SKM-1 (cell line): ENCODE measurements around the gene RERE.

Source experiments
- DNase-seq: peaks from one replicate; lab custom pipeline; 2025; ENCODE audit not compliant: unreplicated experiment; lab: John Stamatoyannopoulos, UW

RERE gene

GRCh38 chr1:8358897-8359616 is 458.4 kb downstream of the RERE start:
- no peak for DNase-seq

DNA sequence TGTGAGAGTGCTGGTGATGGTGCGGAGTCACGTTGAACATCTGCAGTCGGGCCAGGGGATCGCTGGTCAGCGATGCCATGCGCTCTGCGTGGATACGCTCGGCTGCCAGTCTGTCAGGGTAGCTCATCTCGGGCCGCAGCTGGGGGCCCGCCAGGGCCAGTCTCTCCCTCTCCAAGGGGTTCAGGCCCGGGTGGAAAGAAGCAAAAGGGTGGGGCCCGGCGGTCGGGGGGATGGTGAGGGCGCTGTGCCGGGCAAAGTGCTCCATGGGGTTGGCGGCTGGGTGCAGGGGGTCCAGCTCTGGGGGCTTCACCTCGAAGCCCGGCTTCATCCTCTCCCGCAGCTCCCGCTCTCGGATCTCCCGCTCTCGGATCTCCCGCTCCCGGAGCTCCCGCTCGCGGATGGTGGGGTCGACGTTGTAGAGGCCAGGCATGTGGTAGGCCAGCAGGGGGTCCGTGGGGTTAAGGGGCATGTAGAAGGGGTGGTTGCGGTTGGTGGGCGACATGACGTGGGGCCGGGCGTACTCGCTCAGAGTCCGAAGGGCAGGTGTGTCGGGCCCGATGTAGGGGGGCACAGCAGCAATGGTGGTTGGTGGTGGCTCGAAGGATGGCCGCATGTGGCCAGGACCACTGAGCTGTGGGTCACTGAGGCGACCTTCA is 459.1 kb downstream of the RERE start:
- DNase-seq = no peak

DNA sequence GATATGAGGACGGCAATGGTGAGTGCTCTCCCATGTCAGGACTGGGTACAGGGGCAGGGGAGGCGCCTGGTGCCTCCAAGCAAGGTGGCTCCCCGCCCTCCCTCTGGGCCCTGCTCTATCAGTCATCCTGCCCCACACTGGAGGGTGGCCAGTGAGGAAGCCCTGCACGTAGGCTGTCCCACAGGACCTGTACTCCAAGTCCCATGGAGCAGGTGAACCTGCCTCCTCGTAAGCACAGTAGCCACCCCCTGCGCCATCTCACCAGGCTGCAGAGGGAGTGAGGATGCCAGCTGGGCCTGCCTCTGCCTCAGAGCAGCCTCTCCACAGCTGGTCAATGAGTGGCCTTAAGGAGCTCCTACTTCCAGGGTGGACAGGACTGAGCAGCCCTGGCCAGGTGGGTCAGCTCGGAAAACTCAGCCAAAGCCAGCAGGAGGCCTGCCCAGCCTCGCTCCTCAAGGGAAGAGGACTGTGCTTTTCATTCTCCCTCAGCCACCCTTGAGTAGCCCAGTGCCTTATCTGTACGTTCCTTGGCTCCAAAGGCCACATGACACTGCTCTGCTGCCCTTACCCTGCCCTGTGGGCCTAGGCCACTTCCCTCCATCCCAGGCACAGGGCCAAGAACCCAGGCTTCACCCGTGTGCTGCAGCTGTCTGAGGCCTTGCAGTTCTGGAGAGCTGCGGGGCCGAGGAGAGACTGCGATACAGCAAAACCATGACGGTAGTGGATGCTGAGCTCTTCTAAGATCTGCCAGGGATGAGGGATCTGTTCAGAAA is 459.9 kb downstream of the RERE start:
- DNase-seq = no peak

DNA sequence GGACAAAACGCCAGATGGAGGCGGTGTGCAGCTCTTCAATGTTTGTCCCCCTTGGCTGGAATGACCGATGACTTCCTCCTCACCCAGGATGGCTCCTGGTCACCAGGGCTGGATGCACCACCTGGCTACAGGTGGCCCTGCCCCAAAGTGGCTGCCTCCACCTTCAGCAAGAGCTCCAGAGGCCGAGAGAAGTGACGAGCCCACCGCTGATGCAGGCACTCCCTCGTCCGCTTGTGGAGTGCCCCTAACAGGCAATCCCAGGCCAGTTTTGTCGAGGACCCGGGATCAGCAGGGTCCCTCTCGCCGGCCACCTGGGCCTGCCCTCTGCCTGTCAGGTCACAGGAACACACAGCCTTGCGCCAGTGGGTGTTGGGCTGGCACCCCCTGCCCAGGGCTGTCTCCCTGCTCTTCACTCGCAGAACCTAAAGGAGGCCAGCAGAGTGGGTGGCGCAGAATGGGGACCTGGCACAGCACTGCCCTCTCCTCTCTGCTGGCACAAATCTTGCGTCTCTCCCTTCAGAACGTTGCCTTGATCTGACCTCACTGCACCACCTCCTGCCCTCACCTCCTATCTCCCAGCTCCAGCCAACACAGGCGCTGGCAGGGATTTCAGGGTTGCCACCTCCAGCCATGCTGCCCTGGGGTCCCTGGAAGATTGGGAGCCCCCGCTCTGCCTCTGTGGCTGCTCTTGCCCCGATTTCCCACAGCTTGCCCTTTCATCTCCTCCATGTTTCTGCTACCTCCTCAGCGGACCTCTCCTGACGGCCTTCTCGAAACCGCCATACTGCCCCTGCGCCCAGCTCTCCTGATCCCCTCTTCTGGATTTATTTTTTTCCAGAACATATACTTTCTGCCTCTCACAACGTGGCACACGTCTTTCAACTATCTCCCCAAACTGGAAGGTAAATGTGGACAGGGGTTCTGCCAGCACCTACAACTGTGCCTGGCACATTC is 460.9 kb downstream of the RERE start:
- no peak for DNase-seq

- no peak for DNase-seq
These were observed 461.8 kb downstream of the RERE start for GRCh38 chr1:8355439-8356255.

DNA sequence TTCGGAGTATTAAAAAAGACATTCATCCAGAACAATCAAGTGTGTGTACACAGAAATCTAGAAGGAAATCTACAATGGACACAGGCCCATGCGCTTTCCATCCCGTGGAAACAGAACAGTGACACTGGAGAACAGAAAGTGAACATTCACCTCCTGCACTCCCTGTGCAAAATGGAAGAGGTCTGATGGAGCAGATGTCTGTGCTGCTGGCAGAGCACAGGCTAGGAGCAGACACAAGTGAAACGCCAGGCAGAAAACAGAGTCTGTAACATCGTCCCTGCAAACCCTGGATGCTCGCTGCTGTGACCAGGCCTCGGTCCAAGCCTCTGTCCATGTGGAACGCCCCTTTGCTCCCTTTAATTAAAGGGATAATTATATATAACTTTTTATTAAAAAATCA is 463.4 kb downstream of the RERE start:
- DNase-seq = no peak

DNA sequence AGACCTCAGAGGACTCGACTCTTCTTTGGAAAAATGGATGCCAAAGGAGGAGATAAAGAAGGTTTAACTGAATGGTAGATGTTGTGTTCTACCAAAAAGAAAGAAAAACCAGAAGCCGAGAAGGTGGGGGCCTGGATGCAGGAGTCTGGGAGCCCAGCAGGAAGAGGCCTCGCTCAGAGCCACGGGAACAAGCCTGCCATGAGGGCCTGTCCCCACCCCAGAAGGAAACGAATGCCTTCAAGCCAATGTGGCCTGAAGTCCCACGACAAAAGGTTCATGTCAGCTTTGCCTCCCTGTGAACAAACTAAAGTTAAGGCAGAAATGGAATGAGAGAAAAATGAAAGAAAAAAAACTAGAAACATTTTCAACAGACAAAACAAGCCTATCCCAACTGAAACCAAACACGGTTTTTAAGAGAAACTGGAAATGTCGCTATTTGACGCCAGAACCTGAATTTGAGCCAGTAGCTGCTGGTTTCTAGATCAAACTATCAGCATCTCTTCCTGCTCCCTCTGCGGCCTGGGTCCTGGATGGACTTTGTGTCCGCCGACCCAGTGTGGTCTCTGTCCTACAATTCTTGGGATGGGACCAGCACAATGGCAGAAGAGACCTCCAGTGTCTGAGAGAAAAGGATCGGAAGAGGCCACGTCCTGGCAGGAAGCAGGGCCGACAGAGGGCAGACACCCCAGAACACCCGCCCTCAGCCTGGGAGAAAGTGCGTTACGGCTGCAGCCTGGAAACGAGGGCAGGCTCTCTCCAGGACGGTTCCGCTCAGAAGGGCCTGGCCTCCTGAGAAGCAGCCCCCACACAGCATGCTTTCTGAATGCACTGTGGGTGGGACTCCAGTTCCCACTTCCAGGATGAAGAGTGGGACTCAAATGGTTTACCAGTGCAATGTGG is 464.3 kb downstream of the RERE start:
- no peak for DNase-seq

- DNase-seq = no peak
These were observed 465.0 kb downstream of the RERE start for GRCh38 chr1:8352471-8352845.

DNA sequence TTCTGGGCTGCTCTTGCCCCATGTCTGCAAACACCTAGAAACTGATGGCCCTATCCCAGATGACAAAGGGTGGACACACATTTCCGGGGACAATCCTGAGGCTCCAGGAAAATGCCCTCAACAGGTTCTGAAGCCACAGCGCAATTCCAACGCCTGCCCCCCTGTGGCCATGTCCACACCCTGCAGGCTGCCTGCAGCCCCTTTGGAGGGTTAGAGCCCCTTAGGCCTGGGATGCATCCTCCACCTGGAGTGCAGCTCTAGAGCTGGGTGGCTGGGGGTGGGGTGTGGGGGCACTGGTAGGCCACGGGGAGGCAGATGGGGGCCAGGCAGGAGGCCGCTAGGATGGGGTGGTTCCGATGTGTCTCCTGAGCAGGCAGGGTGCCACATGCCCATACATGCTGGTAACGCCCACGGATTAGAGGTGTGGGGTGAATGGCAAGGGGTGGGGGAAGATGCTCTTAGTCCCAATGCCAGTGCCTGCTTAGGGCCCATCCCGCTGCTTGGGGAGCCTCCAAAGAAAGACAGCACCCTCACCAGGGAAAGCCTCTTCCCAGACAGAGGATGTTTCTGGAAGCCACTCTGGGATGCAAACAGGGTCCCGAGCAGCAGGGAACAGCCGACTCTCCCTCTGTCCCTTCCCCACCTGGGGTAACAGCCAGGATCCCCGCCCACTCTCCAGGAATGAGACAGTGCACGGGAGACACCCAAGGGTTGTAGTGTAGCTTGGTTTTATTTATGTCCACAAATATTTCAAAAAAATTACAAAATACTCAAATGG is 465.6 kb downstream of the RERE start:
- DNase-seq = no peak

GRCh38 chr1:8350914-8351684 is 466.3 kb downstream of the RERE start:
- no peak for DNase-seq

DNA sequence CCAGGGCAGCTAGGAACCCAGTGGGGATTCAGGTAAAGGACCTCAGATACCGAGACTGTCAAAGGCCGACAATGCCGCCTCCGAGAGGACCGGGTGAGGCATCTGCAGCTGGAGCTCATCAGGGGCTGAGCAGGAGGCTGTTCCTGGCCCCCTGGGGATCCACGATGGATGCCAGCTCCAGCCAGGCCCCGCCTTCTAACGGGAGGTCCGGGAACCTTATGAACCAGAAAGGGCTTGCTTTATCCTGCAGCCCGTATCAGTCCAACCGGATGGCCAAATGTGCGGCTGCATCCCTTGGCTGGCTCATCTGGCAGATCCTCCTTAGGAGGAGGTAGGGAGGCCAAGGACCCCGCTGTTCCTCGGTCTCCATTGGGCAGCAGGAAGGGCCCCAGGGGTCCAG is 467.5 kb downstream of the RERE start:
- no peak for DNase-seq

DNA sequence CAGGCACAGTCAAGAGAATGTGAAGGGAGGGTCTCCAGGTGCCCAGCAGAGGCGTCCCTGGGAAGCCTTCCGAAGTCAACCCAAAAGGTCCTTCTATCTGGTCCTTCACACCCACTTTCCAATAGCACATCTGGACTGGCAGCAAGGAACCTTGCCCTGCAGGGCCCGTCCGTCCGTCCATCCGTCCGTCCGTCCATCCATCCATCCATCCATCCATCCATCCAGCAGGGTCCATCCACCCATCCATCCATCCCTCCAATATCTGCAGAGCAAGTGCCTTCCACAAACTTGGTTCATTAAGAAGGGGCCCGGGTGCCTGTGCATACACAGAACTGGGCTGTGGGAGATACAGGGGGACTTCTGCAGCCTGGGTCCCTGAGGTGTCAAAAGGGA is 468.0 kb downstream of the RERE start:
- no peak for DNase-seq

DNA sequence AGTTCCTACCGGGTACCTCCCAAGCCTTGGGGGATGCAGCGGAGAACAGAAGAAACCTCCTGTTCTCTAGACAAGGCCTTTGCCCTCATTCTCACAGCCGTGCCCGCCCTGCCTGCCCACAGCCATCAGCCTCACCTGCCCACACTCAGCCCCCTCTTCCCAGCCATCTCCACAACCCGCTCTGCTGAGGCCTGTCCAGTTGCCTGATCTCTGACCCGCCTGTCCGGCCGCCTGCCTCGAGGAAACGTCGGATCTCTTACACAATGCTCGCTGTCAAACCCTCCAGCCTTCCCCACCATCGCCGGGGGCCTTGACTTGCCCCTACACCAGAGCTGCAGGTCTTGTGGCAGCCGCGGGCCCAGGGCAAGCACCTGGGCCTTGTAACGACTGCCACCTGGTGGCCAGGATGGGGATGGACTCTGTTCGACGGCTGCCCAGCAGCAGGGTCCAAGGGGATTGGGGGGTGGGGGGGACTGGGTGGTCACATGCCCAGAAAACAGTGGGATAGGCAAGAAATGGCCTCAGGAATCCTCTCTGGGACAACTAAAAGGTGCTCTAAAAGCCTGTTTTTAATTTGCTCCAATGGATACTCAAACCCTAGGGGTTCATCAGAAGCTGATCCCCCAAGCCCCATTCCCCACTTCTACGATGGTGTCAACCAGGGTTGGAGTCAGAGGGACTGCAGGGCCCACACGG is 468.5 kb downstream of the RERE start:
- peak; percentile 15 for DNase-seq

GRCh38 chr1:8348047-8348776 is 469.2 kb downstream of the RERE start:
- no peak for DNase-seq

DNA sequence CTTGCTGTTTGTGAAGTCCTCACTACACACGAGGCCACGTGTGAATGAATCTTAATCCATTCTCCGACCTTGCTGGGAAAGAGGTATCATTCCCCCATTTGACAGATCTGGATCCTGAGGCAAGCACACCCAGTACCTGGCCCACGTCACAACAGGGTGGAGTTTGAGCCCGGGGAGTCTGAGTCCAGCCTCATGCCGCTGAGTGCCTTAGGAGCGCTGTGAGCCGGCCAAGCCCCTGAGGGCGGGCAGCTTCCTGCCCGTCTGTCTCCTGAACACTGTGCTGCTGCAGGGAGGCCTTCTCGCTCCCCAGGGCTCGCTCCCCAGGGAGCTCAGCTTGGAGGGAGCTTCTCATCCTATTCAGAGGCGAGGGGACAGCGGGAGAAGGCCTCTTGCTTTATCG is 469.8 kb downstream of the RERE start:
- no peak for DNase-seq

- DNase-seq = no peak
These were observed 471.6 kb downstream of the RERE start for GRCh38 chr1:8345621-8346415.
